ENCODE results near the gene SMIM21.

SMIM21 gene

DNA sequence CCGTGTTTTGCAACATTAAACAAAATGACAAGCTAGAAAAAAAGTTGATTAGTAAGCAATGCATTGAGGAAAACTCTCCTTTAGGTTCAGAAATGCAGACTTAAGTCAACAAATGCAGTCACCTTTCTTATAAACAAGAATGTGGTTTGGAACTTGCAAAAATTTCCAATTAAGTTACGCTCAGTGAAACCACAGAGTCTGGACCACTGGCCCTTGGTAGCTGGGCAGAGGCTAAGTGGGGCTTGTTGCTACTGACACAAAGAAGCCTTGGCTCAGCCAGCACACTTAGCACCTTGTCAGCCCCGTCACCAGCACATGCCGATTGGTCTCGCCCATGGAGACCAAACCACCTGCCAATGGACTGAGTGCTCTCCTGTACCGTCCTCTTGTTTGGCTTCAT, 53.0 kb downstream of the SMIM21 start:
- DNase-seq: no peak

DNA sequence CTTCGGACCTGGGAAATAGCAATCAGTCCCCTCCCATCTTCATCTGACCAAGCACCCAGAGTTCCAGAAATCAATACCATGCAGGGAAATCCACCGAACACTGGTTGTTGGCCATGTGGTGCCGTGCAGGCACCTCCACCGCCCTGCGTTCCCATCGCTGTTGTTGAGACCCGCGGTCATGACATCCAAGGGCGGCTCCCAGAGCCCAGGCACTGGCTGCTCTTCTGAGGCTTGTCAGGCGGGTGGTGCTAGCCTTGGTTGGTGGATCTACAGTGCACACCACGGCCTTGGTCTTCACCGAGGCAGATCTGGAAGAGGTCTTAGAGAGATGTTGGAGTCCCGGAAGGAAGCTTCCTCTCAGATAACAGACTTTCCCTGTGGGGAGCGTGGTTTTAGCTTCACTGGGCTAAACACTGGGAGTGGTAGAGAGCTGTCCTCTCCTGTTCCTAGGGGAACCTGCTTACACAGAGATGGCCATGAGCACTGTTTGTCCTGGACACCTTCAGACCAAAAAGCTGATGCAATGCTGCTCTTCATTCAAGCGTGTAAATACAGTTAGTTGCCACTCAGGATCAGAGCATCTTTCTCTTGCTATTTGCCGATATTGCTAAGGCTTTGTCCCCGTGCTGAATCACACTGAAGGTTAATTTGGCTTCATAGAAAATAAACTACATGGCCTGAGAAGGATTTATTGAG, 58.3 kb downstream of the SMIM21 start:
- no peak for DNase-seq

- DNase-seq: no peak
Measured at GRCh38 chr18:75365837-75366236, 61.7 kb downstream of the SMIM21 start.

DNA sequence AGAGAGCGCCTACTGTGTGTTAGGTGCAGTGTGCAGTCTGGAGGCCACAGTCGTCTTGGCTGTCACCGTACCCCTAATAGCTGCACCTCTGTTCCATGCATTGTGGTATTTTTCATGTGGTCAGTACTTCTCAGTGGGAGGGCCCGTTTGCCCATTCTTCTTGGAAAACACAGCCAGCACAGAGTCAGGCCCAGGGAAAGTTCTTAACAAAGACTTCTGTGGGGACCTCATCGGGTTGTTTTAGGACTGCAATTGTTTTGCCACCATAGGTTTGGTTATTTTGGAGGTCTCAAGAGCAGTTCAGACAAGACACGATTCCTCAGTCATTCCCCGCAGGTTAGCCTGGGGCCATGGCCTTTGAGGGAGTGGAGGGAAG, 62.3 kb downstream of the SMIM21 start:
- no peak for DNase-seq

DNA sequence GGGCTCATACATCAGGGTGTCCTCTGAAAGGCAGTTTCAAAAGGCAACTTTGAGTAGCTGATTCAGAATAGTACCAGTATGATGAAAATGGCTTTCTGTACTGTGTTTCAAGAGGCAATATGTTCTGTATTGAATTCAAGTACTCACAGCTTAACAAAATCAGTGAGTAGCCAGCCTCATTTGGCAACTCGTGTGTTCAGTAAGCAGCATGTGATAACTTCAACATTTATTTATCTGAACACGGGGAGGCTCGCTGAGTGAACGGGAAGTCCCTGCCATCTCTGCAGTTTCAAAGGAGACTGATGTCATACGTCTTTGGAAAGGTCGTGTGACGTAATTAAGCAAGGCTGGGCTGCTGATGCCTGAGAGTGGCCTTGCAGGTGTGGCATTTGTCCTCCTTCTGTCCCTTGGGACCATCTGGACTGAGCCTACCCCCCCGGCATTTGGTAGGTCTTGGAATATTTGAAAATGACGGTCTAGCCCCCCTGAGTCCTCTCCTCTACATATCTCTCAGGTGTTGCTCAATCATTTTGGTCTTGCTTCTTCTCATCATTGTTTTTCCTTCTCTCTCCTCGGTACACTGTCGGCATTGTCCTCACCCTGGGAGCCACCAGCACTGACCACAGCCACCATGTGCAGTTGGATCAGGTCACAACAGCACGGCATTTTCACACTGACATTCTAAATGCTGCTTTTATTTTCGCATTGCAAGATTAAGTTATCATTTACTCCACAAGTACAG, 62.8 kb downstream of the SMIM21 start:
- no peak for DNase-seq

DNA sequence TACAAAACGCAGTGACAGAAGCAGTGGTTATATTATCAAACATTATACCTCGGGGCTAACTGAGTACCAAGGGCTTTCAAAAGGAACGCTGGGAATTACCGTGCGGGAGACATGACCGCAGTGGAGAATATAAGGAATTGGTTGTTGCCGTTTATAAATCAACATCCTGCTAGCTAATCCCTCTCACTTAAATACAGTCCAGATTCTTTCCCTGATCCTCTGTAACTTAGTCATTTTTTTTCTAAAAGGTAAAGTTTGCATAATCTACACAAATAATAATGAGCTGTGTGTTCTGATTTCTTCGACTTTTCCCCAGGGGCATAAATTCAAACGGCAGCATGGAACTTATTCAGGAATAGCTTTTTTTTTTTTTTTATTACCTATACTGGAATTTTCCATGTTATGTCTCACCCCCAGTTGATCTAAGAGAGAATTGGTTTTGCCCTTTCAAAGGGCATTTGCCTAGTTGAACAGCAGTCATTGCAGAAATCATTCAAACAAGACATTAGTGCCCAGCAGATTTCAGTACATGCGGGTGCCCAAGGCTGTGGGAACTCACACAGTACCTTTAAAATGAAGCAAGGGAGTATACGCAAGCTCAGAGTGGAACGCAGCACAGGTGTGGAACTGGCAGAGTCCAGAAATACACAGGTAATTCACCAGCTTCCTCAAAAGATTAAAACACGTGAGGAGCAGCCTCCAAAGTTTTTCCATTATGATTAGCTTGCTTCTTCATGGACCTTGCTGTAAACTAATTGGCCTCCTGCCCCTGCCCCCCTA, 63.9 kb downstream of the SMIM21 start:
- DNase-seq: no peak

- DNase-seq: no peak
Measured at GRCh38 chr18:75362435-75362834, 65.1 kb downstream of the SMIM21 start.

- no peak for DNase-seq
Measured at GRCh38 chr18:75360941-75361340, 66.6 kb downstream of the SMIM21 start.

GRCh38 chr18:75360215-75360614, 67.3 kb downstream of the SMIM21 start:
- DNase-seq: no peak
